ENCODE results near the gene ARHGAP6.

DNA sequence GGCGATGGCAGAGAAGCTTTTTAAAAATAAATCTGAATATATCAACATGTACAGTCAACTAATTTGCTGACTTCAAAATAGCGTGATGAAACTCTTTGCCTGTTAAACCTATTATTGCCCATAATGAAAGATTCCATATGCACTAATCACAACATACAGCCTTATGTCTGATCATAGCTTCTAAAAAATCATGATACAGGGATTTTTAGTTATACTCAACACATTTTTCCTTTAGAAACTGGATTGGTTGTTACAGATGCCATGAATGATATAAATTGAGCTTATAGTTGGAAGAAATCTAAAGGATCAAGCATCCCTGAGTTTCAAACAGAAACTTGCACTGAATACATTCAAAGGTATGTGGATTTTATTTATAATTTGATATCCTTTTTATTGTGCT lies 372.6 kb downstream of the ARHGAP6 start, which contains the start of gene AMELX:
- TF ChIP-seq POLR2A (IDR thresholded peaks at IDR 0.05) = no peak
- TF ChIP-seq, protein P1, sequence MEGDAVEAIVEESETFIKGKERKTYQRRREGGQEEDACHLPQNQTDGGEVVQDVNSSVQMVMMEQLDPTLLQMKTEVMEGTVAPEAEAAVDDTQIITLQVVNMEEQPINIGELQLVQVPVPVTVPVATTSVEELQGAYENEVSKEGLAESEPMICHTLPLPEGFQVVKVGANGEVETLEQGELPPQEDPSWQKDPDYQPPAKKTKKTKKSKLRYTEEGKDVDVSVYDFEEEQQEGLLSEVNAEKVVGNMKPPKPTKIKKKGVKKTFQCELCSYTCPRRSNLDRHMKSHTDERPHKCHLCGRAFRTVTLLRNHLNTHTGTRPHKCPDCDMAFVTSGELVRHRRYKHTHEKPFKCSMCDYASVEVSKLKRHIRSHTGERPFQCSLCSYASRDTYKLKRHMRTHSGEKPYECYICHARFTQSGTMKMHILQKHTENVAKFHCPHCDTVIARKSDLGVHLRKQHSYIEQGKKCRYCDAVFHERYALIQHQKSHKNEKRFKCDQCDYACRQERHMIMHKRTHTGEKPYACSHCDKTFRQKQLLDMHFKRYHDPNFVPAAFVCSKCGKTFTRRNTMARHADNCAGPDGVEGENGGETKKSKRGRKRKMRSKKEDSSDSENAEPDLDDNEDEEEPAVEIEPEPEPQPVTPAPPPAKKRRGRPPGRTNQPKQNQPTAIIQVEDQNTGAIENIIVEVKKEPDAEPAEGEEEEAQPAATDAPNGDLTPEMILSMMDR (IDR thresholded peaks at IDR 0.05) = no peak
